UCSD-AML1 (cell line): ENCODE results near the gene KLHL10.
A peak's percentile ranks its signal among the peaks of the same experiment; 100 is the strongest.

Experiments used
- DNase-seq: peaks from one replicate; lab custom pipeline; 2025; ENCODE audit not compliant: unreplicated experiment; lab: John Stamatoyannopoulos, UW

The KLHL10 gene

GRCh38 chr17:41837761-41838538, at the start of gene KLHL10:
KLHL10 (plus strand) TSS chr17:41837825; CDS start chr17:41837933, 108 bp downstream.
- no peak for DNase-seq

GRCh38 chr17:41792845-41793783, 44.5 kb upstream of the KLHL10 start:
- DNase-seq: peak; percentile 69

DNA sequence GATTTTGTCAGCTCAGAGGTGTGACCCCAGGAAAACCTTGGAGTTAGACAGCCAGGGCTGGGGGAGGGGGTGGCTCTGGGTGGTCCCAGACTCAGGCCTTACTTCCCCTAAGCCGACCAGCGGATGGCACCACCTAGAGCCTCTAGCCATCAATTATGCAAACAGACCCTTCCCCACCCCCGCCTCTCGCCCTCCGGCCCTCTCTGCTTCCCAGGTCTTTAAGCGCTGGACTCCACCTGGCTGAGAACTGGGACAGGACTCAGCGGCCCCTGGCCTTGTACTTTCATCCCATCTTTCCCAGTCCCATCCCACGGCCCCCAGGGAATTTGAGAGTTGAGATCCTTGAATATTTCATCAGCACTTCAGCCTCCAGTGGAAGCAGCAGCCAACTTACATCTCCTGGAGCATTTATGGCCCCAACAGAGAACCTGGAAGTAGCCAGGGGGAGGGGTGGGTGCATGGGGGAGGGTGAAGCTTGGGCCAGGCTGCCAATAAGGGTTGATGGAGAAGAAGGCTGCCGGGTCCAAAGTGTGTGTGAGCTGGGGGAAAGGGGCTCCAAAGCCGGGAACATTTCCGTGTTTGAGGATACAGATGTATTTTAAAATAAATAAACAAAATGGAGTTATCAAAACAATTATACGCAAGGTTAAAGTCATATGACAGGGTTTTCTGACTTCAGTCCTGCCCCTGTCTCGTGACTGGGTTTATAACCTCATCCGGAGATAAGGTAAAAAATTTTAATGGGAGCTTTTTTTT, 43.7 kb upstream of the KLHL10 start:
- no peak for DNase-seq

DNA sequence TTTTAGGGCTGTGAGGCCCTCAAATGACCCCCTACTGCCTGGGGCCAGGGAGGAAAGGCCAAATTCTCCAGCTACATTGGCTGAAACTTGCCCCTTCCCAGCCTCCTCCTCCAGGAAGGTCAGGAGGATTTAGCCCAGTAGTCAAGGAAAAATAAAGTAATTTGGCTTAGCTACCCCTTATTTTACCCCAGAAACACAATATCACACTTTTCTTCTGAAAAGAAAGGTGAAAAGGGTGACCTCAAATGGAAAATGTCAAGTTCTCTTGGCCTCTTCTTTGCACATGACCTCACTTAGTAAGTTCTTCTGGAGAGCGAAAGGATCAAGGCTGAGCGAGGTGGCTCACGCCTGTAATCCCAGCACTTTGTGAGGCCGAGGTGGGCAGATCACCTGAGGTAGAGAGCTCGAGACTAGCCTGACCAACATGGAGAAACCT, 43.1 kb upstream of the KLHL10 start:
- DNase-seq: no peak

- DNase-seq: no peak
Observed at GRCh38 chr17:41796121-41796895, 41.3 kb upstream of the KLHL10 start.

DNA sequence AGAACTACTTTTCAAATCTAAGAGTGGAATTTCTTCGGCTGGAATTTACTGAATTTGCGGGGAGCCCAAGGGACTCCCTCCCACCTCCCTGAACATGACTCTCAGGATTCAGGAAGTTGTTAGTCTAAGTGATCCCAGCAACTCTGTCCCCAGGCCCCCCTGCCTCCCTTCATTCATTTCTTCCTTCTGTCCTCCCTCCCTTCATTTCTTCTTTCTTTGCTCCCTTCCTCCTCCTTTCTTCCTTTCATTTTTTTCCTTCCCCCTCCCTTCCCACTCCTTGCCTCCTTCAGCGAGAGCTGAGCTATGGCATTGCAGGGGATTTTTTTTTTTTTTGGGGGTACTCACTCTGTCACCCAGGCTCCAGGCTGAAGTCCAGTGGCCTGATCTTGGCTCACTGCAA, 40.2 kb upstream of the KLHL10 start:
- DNase-seq: no peak

- no peak for DNase-seq
Observed at GRCh38 chr17:41799366-41799765, 38.3 kb upstream of the KLHL10 start.

GRCh38 chr17:41800601-41801373, 36.8 kb upstream of the KLHL10 start:
- no peak for DNase-seq

DNA sequence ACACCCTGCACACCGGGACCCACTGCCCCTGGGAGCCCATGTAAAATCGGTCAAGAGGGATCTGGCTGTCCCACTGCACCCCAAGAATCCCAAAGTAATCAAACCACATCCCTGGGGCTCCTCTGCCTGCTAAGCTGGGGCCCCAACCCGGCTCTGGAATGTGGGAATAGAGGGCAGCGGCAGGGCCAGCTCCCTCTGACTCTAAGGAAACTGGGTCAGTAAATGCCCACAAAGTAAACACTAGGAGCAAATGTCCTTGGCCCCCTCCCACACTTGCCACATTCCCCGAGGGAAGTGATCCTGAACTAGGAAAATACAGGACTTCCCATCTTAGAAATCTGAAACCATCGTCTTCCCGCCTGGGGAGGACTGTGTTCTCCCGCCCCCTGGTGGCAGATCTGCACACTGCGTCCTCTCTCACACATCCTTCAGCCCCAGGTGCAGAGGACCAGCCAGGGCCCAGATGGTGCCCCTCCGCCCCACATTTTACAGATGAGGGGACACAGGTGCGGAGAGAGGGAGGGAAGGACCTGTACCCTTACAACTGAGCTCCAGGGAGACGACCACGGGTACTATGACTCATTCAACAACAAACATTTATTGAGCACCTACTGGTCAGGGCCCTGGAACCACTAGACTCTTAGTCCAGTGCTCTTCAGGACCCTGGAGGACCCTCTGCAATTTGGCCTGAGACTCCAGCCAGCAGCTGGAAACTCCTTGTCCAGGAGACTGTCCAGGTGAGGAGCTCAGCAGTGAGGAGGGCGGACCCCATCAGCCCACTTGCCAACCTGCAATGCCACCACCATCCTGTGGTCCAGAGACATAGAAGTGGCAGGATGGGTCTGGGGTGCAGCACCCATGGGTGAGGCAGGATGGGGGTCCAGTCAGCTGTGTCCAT, 36.0 kb upstream of the KLHL10 start:
- DNase-seq: peak; percentile 69

DNA sequence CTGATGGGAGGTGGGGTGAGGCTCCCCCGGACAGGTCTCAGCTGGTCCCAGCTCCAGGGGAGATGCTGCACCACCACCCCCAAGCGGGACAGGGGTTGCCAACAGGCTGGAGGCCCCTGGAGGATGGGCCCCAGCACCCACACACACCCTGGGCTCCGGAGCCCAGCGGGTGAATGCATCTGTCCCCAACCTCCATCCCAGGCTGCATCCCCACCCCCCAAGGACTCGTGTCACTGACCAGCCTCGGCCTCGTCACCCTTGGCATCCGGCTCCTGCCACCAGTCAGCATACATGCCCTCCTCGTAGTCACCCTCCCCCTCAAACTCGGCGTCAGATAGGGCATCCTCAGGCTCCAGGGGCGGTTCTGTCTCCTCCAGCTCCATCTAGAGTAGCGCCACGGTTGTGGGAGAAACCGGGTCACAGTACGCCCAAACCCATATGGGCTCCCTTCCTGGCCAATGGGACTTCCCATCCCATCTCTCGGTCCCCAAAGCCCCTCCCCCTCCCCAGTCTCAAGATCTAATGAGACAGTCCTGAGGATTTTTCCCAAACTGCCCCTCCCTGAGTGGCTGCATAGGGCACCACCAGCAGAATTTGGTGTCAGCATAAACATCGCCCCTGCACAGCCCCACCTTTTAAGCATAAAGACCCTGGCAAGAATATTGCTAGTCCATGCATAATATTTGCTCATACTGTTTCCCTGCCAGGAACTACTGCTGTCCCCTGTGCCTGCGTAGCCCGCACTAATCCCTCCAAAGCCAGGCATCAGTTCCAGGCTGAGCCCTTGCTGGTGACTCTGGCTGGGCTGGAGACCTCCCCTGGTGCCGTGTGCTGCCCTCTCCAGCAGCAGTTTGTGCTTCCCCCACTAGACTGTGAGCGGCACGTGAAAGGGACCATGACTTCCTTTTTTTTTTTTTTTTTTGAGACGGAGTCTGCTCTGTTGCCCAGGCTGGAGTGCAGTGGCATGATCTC, 34.3 kb upstream of the KLHL10 start:
- DNase-seq: peak; percentile 46

GRCh38 chr17:41806685-41807445, 30.8 kb upstream of the KLHL10 start:
- DNase-seq: no peak

- no peak for DNase-seq
Observed at GRCh38 chr17:41810659-41811548, 26.7 kb upstream of the KLHL10 start.

GRCh38 chr17:41811549-41812380, 25.9 kb upstream of the KLHL10 start, which contains the start of gene P3H4:
P3H4 (minus strand) TSS chr17:41811949; CDS start chr17:41811915, 34 bp downstream.
- peak; percentile 90 for DNase-seq

DNA sequence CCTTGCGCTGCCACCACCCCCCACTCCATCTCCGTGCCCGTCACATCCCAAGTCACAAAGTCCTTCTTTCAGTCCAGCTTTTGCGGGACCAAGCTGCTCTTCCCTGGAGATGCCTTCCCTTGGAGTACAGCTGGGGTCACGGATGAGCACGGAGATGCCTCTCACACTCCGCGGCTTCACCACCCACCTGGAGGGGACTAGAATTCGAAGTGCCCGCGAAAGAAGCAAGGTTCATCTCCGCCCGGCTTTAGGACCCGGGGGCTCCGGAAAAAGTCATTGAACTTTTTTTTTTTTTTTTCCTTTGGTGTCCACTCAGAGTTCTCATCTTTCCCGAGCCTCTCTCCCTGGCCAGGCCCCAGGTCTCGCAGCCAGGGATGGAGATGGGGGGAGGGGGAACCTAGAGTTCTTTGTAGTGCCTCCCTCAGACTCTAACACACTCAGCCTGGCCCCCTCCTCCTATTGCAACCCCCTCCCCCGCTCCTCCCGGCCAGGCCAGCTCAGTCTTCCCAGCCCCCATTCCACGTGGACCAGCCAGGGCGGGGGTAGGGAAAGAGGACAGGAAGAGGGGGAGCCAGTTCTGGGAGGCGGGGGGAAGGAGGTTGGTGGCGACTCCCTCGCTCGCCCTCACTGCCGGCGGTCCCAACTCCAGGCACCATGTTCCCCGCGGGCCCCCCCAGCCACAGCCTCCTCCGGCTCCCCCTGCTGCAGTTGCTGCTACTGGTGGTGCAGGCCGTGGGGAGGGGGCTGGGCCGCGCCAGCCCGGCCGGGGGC, 25.1 kb upstream of the KLHL10 start, which contains the start of gene FKBP10:
Gene FKBP10 (plus strand): TSS at position 624 of the 771 bp plus-strand sequence. CDS start 31 bp downstream, at position 655.
- peak; percentile 80 for DNase-seq
